HG03571 (cell line): ENCODE results near the gene GALNT1.

ENCODE experiments used
- ATAC-seq: cut with Tn5 transposase; IDR thresholded peaks from one replicate; pipeline ENCODE4 v1.9.1; 2021; ENCODE audit not compliant: unreplicated experiment

Gene GALNT1

DNA sequence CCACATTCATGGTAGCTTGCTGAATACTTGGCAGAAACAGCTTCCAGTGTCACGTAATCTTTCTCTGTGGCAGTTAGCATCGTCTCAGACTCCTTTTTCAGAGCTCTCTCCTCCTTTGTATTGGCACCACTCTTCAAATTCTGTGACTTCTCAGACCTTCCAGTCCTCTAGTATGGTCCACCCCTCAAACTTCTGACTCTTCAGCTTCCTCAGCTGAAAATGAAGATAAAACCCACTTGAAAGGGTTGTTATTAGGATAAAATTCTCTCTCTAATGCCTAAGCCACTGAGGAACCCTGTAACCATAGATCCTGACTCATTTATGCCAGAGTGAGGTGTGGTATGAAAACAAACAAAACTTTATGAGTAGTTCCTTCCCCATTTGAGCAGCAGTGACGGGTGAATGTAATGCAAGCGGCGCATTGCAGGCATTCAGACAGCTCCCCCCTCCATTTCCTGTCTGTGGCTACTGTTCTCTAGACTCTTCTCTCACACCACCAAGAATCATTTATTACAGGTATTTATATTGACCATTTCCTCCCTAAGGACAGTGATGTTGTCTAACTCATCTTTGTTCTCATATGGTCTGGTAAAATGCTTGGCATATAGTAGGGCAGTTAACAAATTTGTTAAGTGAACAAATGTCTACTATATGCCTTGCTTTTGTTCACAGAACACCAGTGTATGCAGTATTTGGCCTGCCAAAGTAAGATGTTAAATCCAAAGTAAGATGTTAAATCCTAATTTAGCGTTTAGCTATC is 35.3 kb downstream of the GALNT1 start:
- ATAC-seq, result peak; percentile 99

DNA sequence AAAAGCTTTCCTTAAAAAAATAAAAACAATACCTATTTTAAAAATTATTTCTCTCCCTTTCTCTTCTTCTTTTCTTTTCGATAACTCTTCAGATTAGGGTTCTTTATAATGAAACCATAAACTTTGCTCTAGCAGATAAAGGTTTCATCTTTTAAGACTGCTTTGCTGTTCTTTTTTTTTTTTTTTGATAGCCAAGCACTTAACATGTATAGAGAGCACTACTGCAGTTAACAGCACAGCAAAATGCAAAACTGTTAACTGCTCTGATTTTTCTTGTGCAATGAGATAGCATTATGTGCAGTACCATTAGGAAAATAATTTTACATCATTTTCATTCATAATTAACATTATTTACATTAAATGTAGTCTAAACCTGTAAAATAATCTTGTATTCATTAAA is 36.3 kb downstream of the GALNT1 start:
- ATAC-seq, result no peak

DNA sequence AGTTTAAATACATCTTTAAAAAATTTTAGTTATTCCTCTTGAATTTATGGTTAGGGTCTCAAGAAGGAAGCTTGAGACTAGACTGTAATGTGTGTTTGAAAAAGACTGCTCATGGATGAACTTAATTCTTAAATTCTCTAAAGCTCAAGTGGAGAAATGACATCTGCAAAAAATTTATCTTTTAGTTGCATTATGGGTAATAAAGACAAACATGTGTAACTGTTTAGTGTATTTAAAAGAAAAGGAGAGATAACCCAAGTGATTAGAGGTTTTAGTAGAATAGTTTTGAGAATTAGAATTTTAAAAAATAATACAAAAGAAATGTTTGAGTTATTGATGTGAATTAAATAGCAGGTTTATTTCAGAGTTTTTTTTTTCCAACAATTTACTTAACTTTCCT is 36.7 kb downstream of the GALNT1 start:
- no peak for ATAC-seq

DNA sequence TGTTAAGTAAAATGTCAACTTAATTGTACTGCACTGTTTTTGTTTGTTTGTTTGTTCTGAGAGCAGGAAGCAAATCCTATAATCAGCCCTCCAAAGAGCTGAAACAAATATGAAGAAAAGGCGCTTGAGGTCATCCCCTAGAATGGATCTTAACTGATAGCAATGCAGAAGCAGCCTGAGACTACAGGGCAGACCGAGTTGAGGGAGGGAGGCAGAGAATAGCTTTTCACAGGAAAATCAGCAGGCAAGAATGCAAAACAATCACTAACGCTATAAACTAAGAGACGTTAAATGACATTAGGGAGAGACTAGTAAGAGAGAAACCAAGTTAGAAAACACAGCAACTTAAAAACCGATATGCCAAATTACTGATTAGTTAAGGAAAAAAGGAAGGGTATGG is 37.2 kb downstream of the GALNT1 start:
- no peak for ATAC-seq

DNA sequence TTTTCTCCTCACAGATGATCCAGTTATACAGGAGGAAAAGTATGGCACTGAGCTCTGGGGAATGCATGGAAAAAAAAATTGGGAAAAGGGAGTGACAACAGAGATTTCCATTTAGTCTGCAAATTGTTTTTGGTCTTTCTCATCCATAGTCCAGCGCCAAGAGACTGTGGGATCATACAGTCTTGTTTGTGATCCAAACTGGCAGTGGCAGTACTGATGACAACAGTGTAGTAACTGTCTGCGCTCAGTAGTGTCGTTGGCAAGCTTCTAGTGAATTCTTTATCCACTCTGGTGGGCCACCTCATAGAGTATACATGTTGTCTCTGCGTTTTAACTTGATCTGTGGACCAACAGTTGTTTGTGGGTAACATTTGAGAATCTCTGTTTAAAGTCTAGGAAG is 37.9 kb downstream of the GALNT1 start:
- ATAC-seq, result no peak

DNA sequence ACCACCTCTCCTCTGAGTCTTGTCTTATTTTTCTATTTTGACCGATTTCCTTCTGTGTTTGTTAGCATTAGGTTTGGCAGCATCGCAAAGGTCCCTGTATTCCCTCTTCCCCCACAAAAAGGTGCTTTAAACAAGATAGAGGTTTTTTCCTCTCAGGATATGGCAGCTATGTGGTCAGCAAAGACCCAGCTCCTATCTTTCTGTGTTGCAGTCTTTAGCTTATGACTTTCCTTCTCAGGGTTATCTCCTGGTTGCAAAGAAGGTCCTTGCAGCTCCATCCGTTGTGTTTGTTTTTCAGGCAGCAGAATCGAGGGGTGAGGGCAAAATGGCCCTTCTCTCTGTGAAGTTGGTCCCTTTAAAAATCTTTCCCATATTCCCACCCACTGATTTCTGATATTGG is 38.4 kb downstream of the GALNT1 start:
- ATAC-seq, result no peak

DNA sequence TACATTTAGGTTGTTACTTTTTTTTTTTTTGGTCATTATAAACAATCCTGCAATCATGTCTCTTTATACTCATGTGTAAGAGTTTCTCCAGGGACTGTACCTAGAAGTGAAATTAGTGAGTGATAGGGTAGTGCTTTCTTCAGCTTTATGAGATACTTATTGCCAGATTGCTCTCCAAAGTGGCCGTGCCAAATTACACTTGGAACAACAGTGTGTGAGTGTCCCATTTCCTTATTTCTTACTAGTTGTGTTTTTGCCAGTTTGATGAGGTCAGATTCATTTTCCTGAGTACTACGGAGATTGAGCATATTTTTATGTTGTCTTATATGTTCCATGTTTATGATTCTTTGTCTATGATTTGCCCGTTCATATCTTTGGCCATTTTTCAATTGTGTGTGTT is 39.2 kb downstream of the GALNT1 start:
- no peak for ATAC-seq

DNA sequence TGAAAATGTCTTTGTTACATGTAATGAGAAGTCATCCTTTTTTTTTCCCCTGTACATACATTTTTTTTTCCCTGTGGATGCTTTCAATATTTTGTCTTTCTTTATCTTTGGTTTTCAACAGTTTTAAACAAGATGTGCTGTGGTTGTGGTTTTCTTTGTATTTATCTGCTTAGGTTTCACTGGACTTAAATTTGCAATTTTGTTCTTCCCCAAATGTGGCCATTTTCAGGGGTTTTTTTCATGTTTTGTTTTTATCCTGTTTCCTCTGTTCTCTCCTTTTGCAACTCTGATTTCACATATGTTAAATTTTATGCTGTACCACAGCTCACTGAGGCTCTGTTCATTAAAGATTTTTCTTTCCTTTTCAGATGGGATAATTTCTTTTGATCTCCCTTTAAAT is 41.7 kb downstream of the GALNT1 start:
- ATAC-seq, result no peak

DNA sequence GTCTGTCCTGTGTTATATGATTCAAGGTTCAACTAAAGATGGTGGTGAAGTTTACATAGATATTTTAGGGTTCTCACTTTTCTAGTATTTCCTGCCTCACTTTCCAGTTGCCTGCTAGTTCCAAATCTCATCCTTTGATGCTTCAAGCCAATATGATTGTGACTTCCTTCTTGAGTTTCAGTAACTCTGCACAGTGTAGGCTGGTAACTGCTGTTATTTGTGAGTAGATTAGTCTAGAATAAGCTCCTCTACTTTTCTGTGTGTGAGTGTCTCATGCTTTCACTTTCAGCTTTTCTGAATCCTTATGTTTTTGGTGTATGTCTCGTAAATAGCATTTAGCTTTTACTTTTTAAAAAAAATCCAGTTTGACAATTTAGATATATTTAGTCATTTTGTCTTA is 42.6 kb downstream of the GALNT1 start:
- no peak for ATAC-seq

DNA sequence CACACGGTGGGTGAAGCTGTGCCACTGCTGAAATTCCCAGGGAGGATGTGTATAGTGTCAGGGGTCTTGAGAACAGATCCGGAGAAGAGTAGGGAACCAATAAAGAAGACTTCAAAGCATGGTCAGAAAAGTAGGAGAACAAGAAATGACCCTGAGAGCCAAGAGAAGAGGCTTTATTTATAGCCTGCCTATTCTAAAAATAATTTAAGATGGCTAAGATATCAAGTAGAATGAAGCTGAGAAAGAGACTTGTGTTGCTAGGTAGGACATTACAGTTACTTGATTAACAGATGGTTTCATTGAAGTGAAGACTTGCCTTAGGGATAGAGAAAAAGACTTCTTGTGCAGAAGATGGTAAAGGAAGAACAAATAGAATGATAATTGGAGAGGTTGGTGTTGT is 43.7 kb downstream of the GALNT1 start:
- no peak for ATAC-seq

DNA sequence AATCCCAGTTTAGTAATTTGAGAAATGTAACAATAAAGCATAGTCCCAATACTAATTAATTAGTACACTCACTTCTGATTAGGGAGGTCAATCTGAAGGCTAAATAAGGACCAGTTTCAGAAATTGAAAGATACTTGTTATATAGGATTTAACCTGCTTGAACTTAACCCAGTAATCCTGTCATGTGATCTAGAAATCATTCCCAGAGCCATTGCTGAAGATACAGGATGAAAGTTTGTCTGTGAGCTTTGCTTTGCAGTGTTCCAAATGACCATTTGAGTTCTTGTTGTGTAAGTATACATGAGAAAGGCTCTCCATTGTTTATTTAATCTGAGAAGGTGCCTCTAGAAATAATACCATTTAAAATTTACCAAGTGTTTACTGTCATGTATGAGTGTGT is 52.2 kb downstream of the GALNT1 start:
- ATAC-seq, result no peak

DNA sequence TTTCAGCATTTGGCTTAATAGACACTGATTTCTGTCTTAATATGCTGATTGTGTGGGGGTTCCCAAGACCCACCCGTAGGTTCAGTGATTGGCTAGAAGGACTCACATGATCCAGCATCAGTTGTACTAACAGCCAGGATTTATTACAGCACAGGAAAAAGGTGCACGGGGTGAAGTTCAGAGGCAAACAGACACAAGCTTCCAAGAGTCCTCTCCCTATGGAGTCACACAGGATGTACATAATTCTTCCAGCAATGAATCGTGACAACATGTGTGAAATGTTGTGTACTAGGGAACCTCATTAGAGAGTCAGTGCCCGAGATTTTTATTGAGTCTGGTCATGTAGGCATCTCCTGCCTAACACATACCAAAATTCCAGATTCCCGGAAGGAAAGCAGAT is 52.8 kb downstream of the GALNT1 start:
- no peak for ATAC-seq

DNA sequence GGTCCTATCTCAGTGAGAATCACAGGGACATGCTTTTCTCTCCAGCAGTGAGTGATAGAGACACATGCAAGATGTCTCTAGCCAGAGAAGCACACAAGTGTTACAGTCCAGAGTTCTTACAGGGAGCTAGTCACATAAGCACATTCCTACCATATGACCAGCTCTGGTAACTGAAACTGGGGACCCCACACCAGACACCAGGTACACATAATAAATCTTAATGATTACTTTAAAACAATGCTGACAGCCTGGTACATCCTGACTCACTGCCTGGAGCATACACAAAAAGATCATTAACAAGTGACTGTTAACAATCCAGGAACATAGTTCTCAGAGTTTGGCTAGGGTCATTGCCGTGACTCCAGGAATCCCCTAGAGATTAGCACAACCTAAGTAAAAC is 53.6 kb downstream of the GALNT1 start:
- ATAC-seq, result no peak

DNA sequence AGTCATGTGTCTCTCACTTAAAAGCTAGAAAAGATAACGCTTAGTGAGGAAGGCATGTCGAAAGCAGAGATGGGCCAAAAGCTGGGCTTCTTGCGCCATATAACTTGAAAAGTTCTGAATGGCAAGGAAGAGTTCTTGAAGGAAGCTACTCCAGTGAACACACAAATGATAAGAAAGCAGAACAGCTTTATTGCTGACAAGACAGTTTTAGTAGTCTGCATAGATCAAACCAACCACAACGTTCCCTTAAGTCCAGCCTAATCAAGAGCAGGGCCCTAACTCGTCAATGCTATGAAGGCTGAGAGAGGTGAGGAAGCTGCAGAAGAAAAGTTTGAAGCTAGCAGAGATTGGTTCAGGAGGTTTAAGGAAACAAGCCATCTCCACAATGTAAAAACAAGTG is 55.7 kb downstream of the GALNT1 start:
- ATAC-seq, result no peak

DNA sequence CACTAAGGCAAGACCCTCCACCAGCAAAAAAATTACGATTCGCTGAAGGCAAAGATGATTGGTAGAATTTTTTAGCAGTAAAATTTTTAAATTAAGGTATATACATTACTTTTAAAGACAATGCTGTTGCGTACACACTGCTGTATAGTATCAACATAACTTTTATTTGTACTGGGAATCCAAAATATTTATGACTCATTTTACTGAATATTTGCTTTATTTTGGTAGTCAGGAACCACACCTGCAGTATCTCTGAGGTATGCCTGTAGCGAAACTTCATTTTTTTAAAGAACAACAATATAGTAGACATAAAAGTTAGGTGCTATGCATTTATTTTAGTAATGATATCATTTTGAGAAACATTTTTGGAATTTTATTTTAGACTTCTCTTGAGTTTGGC is 57.8 kb downstream of the GALNT1 start:
- ATAC-seq, result no peak

DNA sequence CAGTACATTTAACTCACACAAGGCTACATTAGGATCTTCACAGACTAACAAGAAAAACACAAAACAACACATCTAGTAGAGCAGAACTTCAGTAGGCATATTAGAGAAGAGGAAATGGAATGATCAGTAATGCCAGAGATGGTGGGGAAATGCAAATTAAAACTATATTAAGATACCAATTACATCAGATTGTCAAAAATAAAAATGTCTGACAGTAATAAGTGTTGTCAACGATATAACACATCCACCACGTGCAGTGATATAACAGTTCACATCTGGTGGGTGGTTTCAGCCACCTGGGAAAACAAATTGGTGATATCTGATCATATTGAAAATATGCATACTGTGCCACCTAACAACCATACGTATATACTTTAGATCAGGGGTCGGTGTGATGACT is 59.9 kb downstream of the GALNT1 start:
- ATAC-seq, result no peak

DNA sequence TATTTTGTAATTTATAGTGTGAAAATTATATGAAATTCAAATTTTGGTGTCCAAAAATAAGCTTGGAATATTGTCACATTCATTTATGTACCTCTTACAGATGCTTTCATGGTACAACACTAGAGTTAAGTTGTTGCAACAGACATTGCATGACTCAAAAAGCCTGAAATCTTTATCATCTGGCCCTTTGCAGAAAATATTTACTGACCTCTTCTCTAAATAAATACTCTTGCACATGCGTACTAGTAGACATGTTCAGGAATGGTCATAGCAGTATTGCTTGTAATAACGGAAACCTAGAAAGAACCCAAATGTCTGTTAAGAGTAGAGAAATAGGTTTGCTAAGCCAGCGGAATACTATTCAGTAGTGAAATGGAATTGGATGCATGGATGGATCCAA is 60.4 kb downstream of the GALNT1 start:
- no peak for ATAC-seq

DNA sequence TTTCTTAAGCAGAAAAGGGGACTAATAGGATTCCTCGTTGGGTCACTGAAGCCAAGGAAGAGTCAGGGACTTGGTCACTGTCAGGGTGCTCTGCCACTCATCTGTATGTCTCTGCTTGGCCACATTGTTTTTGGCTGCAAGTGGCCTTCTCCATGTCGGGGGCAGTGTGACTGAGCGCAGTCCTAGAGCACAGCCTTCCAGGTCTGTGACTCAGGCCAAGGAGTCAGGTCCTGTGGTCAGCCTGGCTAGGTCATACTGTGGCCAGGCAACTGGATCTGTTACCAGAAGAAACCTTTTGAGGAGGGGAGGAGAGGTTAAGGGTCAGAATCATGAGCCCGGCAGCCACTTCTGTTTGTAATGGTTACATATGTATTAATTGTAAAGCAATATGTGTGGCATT is 61.3 kb downstream of the GALNT1 start:
- no peak for ATAC-seq

DNA sequence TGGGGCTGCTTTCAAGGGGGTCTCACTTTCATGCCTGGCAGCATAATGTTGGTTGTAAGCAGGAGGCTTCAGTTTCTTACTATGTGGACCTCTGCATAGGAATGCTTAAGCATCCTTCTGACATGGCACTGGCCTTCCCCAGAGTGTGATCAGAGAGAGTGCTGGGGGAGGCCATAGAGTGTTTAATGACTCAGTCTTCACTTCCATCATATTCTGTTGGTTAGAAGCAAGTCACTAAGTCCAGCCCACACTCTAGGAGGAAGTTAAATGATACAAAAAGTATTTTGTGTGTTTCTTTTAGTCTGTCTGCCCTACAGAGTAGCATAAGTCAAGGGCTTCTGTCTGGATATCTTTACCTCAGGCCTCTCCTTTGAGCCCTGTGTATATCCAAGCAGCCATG is 64.9 kb downstream of the GALNT1 start:
- ATAC-seq, result no peak

DNA sequence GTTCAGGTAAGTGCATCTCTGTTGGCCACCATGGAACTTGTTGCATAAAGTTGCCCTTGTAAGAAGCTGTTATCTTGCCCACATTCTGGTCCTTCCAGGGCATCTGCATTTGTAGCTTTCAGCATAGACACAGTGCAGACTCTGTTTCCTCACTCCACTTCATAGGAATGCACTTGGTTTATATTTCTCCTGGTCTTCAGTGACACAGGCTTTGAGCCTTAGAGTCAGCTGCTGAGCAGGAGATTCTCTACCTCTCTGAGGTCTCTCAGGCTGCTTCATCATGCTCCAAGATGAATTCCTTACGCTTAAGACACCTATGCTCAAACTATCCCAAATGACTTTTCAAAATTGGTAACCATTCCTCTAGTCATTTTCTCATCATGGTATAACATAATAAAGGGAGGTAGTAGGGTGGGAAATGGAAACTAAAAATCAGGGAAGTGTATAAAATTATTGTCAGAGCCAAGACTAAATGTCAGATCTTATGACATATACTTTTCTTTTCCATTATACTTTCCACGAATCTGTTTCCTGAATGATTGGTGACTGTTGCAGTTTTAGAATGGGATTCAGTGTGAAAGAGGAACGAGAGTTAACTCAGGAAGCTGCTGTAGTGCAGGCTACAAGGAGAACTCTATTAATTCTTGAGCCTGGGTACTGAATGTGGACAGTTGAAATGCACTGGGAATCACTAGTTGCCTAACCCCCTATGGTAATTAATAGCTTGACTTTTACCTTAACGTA is 72.0 kb downstream of the GALNT1 start:
- no peak for ATAC-seq

DNA sequence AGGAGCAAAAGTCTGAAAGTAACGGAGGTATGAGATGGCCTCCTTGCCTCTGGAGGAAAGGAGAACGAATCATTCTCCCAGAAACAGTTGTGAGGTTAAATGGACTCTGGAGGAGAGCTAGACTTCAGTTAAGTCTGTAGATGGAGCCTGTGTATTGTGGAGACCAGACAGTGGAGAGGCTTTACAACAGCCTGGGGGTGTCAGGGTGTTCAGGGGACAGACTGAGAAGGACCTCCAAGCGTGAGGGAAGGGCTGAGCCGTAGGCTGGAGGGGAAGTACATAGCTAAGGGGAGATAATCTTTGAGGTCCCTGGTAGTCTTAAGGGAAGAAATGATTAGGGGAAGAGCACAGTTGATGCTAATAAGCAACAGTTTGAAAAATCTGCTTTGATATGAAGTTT is 76.6 kb downstream of the GALNT1 start:
- ATAC-seq, result no peak

DNA sequence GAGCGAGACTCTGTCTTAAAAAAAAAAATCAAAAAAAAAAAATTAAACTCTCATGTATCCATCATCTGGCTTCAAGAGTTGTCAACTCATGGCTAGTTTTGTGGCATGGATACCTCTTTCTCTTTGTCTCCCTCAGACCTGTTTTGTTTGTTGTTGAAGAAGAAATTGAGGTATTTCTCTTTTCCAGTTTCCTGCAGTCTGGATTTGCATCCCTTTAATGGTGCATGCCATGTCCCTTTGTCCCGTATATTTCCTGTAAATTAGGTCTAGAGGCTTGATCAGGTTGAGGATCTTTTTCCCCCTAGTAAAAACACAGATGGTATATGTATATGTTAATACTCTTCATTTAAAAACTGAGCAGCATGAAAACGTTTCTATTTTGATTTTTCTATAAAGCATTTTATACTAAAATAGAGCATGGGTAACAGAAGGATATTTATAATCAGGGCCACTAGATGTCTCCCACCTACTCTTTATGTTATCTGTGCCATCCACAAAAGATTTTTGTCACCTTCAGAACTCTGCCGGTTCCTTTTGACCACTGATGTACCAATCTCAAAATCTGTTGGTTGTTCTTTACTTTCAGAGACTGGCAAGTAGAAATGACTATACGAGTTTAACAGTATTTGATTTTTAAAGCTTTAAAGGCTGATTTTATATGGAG is 80.1 kb downstream of the GALNT1 start:
- ATAC-seq, result no peak
